K562 (cell line): ENCODE measurements around the gene VPS13C.

Experiments used
- BRF2 ChIP-seq: IDR thresholded peaks from 3 replicates; pipeline ENCODE4 v1.6.1; 2011; ENCODE audit warnings: borderline replicate concordance, mild to moderate bottlenecking; ENCODE audit not compliant: insufficient read length, insufficient read depth
- CEBPB ChIP-seq: fragments of 450-650 bp; IDR thresholded peaks from 2 replicates; pipeline ENCODE4 v1.6.1; 2016; ENCODE audit warnings: missing genetic modification characterization, missing compliant biosample characterization
- CHD7 ChIP-seq: fragments of 200-600 bp; sonication (generic); IDR thresholded peaks from one replicate; pipeline ENCODE4 v1.6.1; 2012; ENCODE audit warnings: mild to moderate bottlenecking, low read depth, low read length, inconsistent platforms
- FOXM1 ChIP-seq, 2 experiments: fragments of 450-650 bp in 1 of 2; sonication (generic) in 1 of 2; formaldehyde crosslinking in 1 of 2; IDR thresholded peaks; 2 replicates each; pipeline versions ENCODE4 v1.6.1 to v1.9.0; 2017 to 2022; ENCODE audit warnings: low read depth in 2 of 2, mild to moderate bottlenecking in 2 of 2, missing genetic modification reagents in 1 of 2, moderate library complexity in 1 of 2
- MLX ChIP-seq, 2 experiments: fragments of 450-650 bp in 1 of 2; sonication (generic) in 1 of 2; formaldehyde crosslinking; conservative IDR thresholded peaks; 2 replicates each; pipeline versions ENCODE4 v1.4.0 to v1.8.1; 2020 to 2022; ENCODE audit warnings: mild to moderate bottlenecking in 1 of 2, missing genetic modification reagents in 1 of 2
- MTA1 ChIP-seq: fragments of 450-650 bp; IDR thresholded peaks from 2 replicates; pipeline ENCODE4 v1.6.1; 2017; ENCODE audit warnings: borderline replicate concordance
- MXI1 ChIP-seq: IDR thresholded peaks from 2 replicates; pipeline ENCODE4 v1.6.1; 2011; ENCODE audit warnings: low read depth, mild to moderate bottlenecking, improper control_type of control experiment, low read length
- NFRKB ChIP-seq: fragments of 450-650 bp; IDR thresholded peaks from 2 replicates; pipeline ENCODE4 v1.6.1; 2016; ENCODE audit warnings: low read depth
- POLR2AphosphoS5 ChIP-seq: IDR thresholded peaks from 2 replicates; pipeline ENCODE4 v1.6.1; 2011; ENCODE audit warnings: mild to moderate bottlenecking, low read depth, low read length, moderate library complexity; ENCODE audit not compliant: control insufficient read depth, insufficient read depth
- ZNF384 ChIP-seq: IDR thresholded peaks from 2 replicates; pipeline ENCODE4 v1.6.1; 2012; ENCODE audit warnings: low read depth, low read length, improper control_type of control experiment
- ZNF561 ChIP-seq: fragments of 450-650 bp; formaldehyde crosslinking; conservative IDR thresholded peaks from 2 replicates; pipeline ENCODE4 v1.4.0; 2020; ENCODE audit warnings: mild to moderate bottlenecking, moderate library complexity
- TF ChIP-seq, protein P1 (sequence below), 3 experiments: IDR thresholded peaks in 2 of 3; conservative IDR thresholded peaks in 1 of 3; 2 replicates each; pipeline ENCODE4 v1.5.1; 2011 to 2012; ENCODE audit warnings: low read length in 3 of 3, mild to moderate bottlenecking in 3 of 3, control low read depth in 2 of 3, improper control_type of control experiment in 1 of 3, inconsistent platforms in 1 of 3, low read depth in 1 of 3, mixed read lengths in 1 of 3, moderate library complexity in 1 of 3; ENCODE audit not compliant: insufficient read depth in 2 of 3
- TF ChIP-seq, protein P2 (sequence below): fragments of 450-650 bp; formaldehyde crosslinking; IDR thresholded peaks from 2 replicates; pipeline ENCODE4 v1.4.0; 2022; ENCODE audit warnings: missing genetic modification characterization
- TF ChIP-seq, protein P3 (sequence below): fragments of 200-400 bp; formaldehyde crosslinking; IDR thresholded peaks from 2 replicates; pipeline ENCODE4 v1.6.1; 2017; ENCODE audit warnings: mild to moderate bottlenecking, low read depth, low read length, moderate library complexity

DNA sequence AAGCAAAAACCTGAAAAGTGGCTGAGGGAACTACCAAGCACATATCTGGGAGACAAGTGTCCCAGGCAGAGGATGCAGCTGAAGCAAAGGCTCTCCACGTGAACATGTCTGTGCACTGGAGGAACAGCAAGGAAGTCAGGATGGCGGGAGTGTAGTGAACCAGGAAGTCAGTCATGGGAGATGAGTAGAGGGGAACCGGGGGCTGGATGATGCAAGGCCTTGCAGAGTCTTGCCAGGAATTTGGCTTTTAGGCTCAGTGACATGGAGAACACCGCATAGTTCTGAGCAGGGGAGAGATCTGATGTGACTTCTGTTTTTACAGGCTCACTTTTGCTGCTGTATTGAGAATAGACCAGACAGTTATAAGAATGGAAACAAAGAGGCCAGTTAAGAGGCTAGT, 25.5 kb upstream of the VPS13C start:
- TF ChIP-seq MTA1 (no peak), FOXM1 (IDR thresholded peaks at IDR 0.05; ENCODE audit: low read depth) (no peak), FOXM1 (CRISPR knock-in tag; IDR thresholded peaks at IDR 0.05; ENCODE audit: low read depth) (no peak), BRF2 (no peak), MLX (CRISPR knock-in tag; conservative IDR thresholded peaks at IDR 0.05) (no peak), POLR2AphosphoS5 (no peak), NFRKB (no peak), CHD7 (no peak), ZNF384 (no peak), CEBPB (no peak), MXI1 (no peak), ZNF561 (CRISPR knock-in tag) (no peak)
- TF ChIP-seq, protein P1, sequence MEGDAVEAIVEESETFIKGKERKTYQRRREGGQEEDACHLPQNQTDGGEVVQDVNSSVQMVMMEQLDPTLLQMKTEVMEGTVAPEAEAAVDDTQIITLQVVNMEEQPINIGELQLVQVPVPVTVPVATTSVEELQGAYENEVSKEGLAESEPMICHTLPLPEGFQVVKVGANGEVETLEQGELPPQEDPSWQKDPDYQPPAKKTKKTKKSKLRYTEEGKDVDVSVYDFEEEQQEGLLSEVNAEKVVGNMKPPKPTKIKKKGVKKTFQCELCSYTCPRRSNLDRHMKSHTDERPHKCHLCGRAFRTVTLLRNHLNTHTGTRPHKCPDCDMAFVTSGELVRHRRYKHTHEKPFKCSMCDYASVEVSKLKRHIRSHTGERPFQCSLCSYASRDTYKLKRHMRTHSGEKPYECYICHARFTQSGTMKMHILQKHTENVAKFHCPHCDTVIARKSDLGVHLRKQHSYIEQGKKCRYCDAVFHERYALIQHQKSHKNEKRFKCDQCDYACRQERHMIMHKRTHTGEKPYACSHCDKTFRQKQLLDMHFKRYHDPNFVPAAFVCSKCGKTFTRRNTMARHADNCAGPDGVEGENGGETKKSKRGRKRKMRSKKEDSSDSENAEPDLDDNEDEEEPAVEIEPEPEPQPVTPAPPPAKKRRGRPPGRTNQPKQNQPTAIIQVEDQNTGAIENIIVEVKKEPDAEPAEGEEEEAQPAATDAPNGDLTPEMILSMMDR (IDR thresholded peaks at IDR 0.05 in 2 of 3, conservative IDR thresholded peaks at IDR 0.05 in 1 of 3; ENCODE audit: insufficient read depth in 2 of 3, low read depth in 1 of 3, low read length in 3 of 3), result no peak
- TF ChIP-seq, protein P2, sequence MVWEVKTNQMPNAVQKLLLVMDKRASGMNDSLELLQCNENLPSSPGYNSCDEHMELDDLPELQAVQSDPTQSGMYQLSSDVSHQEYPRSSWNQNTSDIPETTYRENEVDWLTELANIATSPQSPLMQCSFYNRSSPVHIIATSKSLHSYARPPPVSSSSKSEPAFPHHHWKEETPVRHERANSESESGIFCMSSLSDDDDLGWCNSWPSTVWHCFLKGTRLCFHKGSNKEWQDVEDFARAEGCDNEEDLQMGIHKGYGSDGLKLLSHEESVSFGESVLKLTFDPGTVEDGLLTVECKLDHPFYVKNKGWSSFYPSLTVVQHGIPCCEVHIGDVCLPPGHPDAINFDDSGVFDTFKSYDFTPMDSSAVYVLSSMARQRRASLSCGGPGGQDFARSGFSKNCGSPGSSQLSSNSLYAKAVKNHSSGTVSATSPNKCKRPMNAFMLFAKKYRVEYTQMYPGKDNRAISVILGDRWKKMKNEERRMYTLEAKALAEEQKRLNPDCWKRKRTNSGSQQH, result no peak
- TF ChIP-seq, protein P3, sequence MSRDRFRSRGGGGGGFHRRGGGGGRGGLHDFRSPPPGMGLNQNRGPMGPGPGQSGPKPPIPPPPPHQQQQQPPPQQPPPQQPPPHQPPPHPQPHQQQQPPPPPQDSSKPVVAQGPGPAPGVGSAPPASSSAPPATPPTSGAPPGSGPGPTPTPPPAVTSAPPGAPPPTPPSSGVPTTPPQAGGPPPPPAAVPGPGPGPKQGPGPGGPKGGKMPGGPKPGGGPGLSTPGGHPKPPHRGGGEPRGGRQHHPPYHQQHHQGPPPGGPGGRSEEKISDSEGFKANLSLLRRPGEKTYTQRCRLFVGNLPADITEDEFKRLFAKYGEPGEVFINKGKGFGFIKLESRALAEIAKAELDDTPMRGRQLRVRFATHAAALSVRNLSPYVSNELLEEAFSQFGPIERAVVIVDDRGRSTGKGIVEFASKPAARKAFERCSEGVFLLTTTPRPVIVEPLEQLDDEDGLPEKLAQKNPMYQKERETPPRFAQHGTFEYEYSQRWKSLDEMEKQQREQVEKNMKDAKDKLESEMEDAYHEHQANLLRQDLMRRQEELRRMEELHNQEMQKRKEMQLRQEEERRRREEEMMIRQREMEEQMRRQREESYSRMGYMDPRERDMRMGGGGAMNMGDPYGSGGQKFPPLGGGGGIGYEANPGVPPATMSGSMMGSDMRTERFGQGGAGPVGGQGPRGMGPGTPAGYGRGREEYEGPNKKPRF, result no peak
